ENCODE measurements around the gene CPNE4. TPM values are rescaled to one million over a fixed set of nuclear protein-coding genes. Genes with fewer than 3 reads are reported as not detected.

Gene CPNE4
- total RNA-seq, 1 donor from 2014 or later = not detected

DNA sequence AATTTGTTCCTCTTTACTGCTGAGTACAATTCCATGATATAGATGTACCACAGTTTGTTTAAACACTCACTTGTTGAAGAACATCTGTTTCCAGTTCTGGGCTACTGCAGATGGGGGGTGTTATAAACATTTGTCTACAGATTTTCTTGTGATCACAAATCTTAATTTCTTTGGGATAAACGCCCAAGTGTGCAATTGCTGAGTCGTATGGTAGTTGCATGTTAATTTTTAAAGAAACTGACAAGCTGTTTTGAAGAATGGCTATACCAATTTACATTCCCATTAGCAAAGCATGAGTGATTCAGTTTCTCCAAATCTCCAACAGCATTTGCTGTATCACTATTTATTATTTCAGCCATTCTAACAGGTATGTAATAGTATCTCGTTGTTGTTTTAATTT is 290.0 kb downstream of the CPNE4 start:
- intact Hi-C loops (cut with micrococcal nuclease) = no loop called here

DNA sequence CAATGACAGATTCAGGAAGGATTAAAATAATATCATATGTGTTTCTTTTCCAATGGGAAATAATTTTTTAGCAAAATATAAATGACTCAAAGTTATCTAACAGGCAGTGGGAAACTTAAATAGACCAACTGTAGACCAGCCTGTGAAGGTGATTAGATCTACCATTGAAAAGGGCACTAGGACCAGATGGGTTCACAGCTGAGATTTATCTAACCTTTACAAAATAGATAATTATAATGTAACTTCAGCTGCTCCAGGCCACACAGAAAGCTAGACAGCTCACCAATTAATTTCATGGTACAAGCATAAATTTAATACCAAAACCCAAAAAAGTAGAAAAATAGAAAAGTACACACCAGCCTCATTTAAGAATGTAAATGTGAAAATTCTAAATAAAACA is 291.7 kb downstream of the CPNE4 start:
- intact Hi-C loops (cut with micrococcal nuclease) = no loop called here

DNA sequence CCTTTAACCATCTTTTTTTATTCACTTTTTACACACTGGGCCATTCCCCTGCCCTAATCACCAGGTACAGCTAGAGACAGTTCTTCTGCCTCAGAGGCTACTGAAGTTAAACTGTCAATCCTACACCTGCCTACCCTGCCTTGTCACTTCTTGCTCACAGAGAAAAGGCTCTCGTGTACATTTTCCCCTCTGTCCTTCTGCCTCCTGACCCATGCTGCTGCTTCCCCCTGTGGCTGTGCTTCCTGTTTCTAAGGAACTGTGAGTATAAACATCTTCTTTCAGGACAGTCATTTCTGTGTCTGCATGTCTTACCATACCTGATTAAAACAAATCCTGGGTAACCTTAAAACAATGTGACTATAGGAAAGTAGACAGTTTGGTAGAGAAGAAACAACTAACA is 295.6 kb downstream of the CPNE4 start:
- intact Hi-C loops (cut with micrococcal nuclease) = no loop called here

DNA sequence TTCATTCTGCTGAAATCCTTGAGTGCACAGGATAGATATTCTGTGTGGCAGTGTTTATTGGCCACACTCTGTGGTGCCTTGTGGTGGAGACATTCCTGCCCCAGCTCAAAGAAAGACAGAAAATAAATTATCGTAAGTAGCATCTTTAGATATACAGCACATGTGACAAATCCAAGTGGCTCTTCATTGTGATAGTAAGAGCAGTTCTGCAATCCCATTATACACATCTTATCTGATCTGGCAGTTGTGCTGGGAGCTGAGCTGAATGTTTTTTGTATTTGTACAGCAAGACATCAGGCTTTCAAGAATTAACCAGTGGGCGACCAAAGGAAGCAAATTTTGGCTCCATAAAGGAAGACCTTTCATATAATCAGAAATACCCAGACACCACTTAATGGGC is 296.7 kb downstream of the CPNE4 start:
- intact Hi-C loops (cut with micrococcal nuclease) = no loop called here

DNA sequence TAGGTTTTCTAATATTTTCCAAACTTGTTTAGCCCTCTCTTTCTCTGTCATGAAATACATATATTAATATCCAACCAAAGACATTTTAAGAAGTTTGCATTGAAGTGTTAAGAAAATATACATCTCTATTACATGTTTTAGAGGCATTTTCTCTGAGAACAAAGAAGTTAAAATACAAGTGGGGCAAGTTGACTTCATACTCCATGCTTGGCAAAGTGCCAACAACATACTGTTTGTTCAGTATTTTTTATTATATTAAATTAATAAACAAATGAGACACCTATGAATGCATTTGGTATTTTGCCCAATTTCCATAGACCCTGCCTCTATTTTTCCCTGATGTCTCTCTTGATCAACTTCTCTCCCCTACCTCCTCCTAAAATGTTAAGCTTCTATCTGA is 299.3 kb downstream of the CPNE4 start:
- intact Hi-C loops (cut with micrococcal nuclease) = no loop called here

DNA sequence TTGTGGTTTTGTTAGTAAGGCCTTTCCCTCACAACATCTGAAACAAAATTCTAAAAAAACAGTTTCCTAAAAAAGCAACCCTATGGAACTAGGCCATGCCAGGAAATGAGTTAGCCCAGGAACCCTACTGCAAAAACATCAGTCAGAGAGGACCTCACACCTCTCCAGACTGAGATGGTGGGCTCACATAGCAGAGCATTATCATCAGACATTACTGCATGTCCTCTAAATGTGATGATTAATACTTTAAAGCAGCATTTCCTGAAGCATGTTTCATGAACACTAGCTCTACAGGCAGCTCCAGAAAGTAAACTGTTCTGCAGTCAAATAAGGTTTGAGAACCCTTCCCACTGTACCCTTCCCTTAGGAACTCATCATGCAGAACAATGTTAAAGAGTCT is 299.7 kb downstream of the CPNE4 start:
- intact Hi-C loops (cut with micrococcal nuclease) = no loop called here

DNA sequence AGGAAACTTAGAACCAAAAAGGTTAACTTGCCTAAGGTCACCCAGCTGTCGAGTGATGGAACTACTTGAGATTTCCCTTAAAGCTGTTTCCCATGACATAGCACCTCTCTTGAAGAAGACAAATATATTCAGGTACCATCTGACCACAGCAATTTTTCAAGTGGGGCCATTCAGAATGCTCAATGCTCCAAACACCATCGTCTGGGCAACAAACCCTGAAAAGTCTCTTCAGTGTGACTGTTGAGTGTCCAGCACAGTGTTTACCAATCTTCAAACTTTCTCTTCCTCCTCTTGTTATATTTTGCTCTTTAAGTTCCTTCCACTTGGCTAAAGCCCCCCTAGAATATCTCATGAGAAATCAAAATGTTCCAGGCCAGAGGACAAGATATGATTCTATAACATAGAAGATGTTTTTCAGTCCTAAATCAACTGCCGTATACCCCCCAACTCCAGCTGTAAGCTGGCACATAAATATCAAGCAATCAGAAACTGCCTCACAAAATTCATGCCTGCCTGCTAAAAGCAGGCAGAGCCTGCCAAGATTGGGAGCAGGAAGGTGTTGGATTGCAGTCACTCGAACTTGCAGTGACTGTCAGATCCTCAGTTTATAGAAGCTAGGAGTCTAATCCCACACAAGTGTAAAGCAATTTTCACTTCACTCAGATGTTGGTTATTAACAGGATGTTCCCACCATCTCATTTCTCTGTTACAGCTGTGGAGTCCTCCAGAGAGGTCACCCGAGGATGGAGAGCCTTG is 301.6 kb downstream of the CPNE4 start:
- intact Hi-C loops (cut with micrococcal nuclease) = no loop called here

DNA sequence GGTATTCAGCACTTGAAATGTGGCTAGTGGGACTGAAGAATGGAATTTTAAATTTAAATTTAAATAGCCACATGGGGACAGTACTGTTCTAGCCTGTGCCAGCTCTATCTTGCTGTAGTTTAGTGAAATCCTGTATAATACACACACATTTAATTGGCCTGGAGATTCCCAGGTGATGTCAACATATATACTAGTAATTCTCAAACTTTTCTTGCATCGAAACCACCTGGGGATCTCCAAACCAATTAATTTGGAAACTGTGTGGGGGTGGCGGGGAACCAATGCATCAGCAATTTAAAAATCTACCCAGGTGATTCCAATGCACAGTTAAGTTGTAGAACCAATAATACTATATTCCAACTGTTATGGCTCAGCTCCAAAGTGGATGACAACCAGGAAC is 303.1 kb downstream of the CPNE4 start:
- intact Hi-C loops (cut with micrococcal nuclease) = no loop called here

DNA sequence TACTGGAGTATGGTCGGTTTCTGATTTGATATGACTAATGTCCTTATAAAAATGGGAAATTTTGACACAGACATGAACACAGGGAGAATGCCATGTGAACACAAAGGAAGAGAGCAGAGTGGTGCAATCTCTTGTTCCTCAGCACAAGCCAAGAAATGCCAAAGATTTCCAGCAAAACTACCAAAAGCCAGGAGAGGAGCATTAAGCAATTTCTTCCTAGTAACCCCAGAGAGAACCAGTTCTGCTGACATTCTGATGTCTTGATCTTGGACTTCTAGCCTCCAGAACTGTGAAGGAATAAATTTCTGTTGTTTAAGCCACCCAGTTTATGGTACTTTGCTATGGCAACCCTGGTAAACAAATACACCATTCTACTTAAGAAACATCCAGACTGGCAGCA is 304.2 kb downstream of the CPNE4 start:
- intact Hi-C loops (cut with micrococcal nuclease) = no loop called here

DNA sequence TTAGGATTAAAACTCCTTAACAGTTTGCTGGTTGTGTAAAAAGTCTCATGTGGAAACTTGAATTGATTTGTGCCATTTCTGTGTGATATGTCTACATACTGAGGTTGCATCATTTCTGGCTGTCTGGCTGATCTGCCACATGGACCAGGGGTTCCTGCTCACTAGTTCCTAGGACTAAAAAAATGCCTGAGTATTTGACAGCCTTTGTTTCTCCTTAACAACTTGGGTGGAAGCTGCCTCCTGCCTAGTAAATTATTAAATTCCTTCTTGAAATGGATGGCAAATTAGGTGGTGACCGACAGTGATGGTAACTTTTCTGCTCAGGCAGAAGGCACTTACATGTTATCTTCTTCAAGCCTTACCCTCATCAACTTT is 305.2 kb downstream of the CPNE4 start:
- intact Hi-C loops (cut with micrococcal nuclease) = no loop called here

DNA sequence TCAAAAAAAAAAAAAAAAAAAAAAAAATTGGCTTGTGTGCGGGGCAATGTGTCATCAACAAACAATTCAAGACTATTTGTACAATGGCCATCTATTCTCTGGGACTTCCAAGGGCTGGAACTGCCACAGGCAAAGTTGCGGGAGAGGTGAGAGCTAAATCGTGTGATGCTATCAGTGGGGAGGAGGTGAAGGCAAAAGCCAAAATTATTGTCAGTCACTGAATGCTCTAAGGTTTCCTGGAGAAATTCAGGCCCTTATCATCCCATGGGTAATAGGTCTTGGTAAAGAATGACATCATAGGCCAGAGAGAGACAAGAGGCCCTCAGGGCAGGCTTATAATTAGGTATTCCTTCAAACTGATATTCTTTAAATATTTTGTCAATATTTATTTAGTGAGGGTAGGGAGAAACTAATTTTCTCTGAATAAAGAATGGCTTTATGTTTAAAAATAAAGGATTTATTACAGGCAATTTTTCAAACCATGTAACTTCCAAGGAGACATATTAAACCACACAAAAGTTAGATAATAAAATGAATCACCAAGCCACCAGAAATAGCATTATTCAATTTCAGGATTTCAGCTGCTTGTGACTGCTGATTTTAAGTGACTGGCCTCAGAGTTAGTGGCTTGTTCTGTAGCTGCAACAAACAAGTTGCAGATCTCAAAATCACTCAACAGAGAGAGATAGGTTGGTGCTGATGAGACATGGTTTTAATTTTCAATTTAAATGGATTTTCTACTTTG is 305.7 kb downstream of the CPNE4 start:
- intact Hi-C loops (cut with micrococcal nuclease) = no loop called here

DNA sequence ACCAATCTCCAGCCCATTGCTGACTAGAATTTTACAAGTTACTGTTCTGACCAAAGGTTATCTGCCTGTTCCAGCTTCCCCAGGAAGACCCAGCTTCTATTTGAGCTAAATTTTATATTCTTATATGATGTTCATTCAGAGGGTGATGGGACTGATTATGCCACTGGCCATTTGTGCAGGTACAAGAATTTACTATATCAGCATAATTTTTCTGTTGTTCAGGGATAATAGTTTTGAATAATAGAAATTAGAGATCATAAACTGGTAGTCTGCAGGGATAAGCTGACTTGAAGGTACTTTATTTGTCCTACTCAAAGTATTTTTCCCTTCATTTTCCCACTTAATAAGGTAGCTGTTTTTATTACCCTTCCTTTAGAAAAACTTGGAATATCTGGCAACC is 309.4 kb downstream of the CPNE4 start:
- intact Hi-C loops (cut with micrococcal nuclease) = no loop called here

DNA sequence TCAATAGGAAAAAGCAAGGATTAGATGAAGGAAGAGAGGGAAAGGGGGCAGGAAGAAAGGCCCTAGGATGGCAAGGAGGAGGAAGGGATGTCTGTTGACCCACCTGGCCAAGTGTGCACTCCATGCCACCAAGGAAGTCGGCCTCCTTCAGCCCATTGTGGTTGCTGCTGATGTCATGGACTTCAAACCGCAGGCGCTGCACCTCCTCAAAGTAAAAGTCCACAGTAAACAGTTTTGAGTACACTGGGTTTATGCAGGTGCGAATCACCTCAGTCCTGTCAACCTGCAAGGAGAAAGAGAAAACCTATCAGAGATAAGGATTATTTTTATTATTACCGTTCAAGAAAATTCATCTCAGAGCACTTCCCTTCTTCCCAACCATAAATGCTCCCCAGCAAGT is 311.5 kb downstream of the CPNE4 start:
- intact Hi-C loops (cut with micrococcal nuclease) = no loop called here

DNA sequence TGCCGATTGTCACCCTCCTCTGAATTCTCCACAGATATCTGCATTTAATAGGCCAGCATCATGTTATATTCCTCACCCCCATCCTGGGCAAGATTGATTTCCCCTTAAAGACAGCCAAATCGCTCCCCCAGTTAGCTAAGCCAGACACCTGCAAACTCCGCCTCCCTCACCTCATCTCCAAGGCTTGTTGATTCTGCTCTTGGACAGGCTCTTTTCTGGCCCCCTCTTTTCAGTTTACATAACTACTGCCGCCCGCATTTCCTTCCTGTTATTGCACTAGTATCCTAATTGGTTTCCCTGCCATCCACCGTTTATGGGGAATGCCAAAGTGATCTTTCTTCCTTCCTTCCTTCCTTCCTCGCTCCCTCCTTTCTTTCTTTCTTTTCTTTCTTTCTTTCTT is 317.3 kb downstream of the CPNE4 start:
- intact Hi-C loops (cut with micrococcal nuclease) = no loop called here

DNA sequence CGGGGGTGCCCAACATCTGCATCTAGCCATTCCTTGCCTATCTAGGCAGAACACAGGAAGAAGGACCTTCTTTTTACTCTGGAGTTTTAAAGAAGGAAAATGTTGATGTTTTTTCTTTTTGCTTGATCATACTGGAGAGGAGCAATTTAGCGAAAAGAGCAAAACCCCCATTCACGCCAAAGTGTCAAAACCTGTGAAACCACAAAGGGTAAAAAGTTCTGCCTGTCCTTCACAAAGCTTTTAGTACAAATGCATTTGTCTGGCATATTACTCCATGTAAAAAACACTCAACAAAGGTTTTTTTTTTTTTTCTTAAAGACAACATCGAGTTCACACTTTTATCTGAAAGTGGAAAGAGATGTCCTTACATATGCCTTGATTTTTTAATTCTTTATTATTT is 317.9 kb downstream of the CPNE4 start:
- intact Hi-C loops (cut with micrococcal nuclease) = no loop called here

DNA sequence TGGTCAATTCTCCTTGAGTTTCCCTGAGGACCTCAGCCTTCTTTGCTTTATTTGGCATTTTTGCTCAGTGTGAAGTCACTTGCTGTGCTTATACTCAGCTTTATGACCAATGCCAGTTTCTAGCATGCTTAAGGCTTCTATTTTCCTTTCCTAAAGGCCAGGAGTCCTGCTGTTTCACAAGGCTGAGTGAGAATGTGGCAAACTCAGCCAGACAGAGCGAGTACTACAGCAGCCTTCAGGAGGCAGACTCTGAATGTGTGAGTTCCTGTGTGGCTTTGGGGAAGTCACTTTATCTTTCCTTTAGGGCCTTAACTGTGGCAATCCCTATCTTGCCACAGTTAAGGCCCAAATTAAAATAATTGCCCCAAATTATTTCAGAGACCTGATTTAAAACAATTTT is 318.8 kb downstream of the CPNE4 start:
- intact Hi-C loops (cut with micrococcal nuclease) = no loop called here

DNA sequence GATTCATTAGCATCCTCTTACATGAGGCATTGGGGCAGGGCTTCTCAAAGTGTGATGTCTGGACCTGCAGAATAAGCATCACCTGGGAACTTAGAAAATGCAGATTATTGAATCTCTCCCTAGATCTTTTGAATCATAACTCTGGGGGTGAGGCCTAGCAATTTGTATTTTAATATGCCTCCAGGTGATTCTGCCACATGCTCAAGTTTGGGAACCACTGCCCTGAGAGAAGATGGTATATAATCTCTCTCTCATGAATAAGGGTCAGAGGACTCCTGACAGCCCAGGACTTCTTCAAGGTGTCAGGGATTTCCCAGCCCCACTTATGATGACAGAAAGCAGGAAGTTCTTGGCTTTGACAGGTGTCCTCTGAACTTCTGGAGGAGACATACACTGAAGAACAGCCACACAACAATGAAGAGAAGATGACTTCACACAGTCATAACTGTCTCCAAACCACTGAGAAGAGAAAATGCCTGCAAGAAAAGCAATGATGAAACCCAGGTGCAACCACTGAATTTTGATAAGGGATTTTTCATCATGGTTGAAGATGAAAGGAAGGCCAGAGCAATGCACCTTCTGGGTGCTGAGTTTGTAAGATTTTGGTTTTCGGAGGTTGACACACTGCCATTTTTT is 320.1 kb downstream of the CPNE4 start:
- intact Hi-C loops (cut with micrococcal nuclease) = no loop called here

DNA sequence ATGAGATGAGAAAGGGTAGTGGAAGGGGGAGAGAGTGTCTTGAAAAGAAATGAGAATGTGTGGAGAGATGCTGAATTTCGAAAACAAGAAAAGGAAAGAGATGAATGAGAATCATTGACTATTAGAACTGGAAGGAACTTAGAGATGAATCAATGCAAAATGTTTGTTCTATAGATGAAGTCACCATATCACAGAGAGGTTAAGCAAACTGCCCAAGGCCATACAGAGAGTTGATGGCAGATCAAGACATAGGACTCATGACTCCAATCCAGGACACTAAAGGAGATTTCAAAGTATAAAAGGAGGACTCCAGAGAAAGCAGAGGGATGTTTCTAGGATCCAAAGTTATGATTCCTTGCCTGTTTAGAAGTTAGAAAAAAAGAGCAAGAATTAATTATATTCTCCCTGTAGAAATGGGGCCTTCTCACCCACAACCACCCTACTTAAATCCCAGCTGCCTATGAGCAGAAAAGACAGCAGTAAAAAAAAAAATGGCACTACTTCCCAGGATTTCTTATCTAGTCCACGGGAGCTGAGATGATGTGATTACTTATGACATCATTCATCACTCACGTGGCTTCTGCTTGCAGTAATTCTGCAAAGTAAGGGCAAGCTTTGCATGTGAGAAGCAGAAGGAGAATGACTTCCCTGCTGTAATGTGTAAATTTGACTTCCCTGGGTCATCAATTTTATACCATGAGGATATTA is 321.2 kb downstream of the CPNE4 start:
- intact Hi-C loops (cut with micrococcal nuclease) = no loop called here

DNA sequence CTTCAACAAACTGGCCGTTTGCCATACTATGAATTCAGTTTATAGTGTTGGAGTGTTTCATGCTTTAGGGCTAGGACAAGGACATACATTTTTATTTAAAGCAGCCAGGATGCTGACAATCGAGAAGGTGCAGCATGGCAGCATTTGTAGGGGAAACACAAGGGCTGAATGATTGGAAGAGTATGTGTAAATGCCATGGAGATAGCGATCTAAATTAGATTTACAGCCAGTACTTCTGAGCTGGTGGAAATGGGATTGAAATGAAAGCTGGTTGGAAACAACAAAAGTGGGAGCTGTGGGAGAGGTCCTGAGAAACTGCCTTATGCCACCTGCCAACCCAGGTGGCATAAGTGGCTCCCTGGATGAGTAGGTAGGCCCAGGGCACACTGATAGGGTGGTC is 322.2 kb downstream of the CPNE4 start:
- intact Hi-C loops (cut with micrococcal nuclease) = no loop called here

DNA sequence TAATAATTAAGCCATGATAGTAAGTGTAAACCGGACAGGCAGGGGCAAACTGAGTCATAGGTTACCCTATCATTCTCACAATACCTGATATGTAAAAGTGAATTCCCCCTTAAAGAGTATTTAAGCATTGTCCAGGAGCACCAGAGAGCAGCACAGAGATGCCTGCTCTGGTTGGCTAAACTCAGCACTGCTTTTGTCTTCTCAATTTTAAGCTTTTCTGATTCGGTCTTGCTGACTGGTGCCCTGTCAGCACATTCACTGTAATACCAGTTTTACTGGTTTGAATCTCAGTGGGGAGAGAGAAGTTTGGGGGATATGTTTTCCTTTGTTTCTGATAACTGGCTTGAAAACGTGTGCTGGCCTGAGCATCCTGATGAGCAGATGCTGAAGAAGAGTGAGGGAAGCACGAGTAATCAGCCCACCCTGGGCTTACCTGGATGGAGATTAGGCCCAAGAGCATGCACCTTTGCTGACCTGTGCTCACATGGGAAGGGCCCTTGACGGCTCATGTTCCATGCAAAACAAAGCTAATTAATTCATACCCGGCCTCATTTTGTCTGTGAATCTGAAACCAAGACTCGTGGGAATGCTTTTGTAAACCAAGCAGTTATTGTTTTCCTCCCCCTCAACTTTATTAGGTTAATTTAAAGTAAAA is 323.6 kb downstream of the CPNE4 start:
- intact Hi-C loops (cut with micrococcal nuclease) = no loop called here

DNA sequence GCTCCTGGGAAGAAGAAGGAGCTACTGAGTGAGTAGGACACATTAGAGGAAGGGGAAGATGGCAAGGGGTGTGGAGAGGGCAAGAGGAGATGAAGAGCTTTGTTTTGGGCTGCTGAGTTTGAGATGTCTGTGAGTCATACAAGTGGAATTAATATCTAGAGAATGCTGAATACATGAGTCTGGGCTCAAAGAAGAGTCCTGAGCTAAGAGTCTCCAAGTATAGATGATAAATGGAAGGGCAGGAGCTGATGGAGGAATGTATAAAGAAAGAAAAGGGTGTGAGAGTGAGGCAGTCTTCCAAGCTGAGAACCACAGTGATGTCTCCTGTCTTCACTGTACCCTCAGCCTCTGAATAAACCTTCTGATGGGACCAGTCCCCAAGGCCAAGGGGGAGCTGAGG is 326.6 kb downstream of the CPNE4 start:
- intact Hi-C loops (cut with micrococcal nuclease) = no loop called here
